H1 (cell line): Measurements from ENCODE around the gene RFT1. TPM values are rescaled to one million over a fixed set of nuclear protein-coding genes. Genes with fewer than 3 reads are reported as not detected.

ENCODE experiments used
- CTCF ChIA-PET: fragments of 300-600 bp; sonication (Branson Sonifier 250); formaldehyde crosslinking; loops from one replicate; lab custom pipeline; 2021; ENCODE audit not compliant: partially characterized antibody; lab: Charles Lee
- POLR2A ChIA-PET: fragments of 300-600 bp; sonication (Branson Sonifier 250); formaldehyde crosslinking; loops from one replicate; lab custom pipeline; 2021; ENCODE audit warnings: inconsistent platforms; ENCODE audit not compliant: partially characterized antibody; lab: Charles Lee
- DNase-seq, 2 experiments: peaks; one replicate each; pipeline versions ENCODE4 v3.0.0 to v3.0.0-alpha.2; 2010 to 2022; ENCODE audit warnings: low spot score in 2 of 2, low read depth in 1 of 2, mixed read lengths in 1 of 2
- FAIRE-seq: peaks from 2 replicates; lab custom pipeline; 2011; peaks lifted over from hg19 to GRCh38; lab: Jason Lieb, UNC
- H2AFZ ChIP-seq: 2 replicates; pipeline ENCODE4 v1.8.1; 2012; ENCODE audit warnings: low read length, inconsistent platforms
- H2AK5ac ChIP-seq: 2 replicates; pipeline ENCODE4 v1.6.1; 2013; ENCODE audit warnings: low read depth, low read length
- H2BK120ac ChIP-seq: replicated peaks from 2 replicates; pipeline ENCODE3; 2013; ENCODE audit warnings: low read depth, low read length, inconsistent platforms
- H2BK12ac ChIP-seq: 2 replicates; pipeline ENCODE4 v1.6.1; 2013; ENCODE audit warnings: low read depth, low read length
- H2BK15ac ChIP-seq: 2 replicates; pipeline ENCODE4 v1.6.1; 2013; ENCODE audit warnings: low read length
- H2BK20ac ChIP-seq: 2 replicates; pipeline ENCODE4 v1.6.1; 2013; ENCODE audit warnings: low read length
- H2BK5ac ChIP-seq: 2 replicates; pipeline ENCODE4 v1.6.1; 2013; ENCODE audit warnings: low read depth, low read length
- H3K14ac ChIP-seq: 2 replicates; pipeline ENCODE4 v1.6.1; 2013; ENCODE audit warnings: inconsistent platforms; ENCODE audit not compliant: insufficient read length
- H3K18ac ChIP-seq: 2 replicates; pipeline ENCODE4 v1.6.1; 2013; ENCODE audit warnings: low read length; ENCODE audit errors: extremely low read depth
- H3K23ac ChIP-seq: 2 replicates; pipeline ENCODE4 v1.6.1; 2013; ENCODE audit warnings: inconsistent platforms; ENCODE audit not compliant: insufficient read length
- H3K23me2 ChIP-seq: 2 replicates; pipeline ENCODE4 v1.6.1; 2013; ENCODE audit warnings: low read depth, low read length
- H3K27ac ChIP-seq: 2 replicates; pipeline ENCODE4 v1.6.1; 2011; ENCODE audit warnings: low read depth, low read length, inconsistent platforms
- H3K27me3 ChIP-seq, 4 experiments: replicated peaks in 1 of 4; 1 replicate in 1 of 4; 2 replicates in 3 of 4; pipeline versions ENCODE4 v1.6.1 to v1.8.1; 2011 to 2013; ENCODE audit warnings: low read length in 3 of 4, mild to moderate bottlenecking in 3 of 4, inconsistent platforms in 2 of 4, mixed read lengths in 2 of 4, moderate library complexity in 1 of 4; ENCODE audit not compliant: control insufficient read depth in 3 of 4, insufficient read depth in 3 of 4; ENCODE audit errors: extremely low read depth in 1 of 4
- H3K36me3 ChIP-seq, 4 experiments: 2 replicates each; pipeline versions ENCODE4 v1.6.1 to v1.8.1; 2011 to 2013; ENCODE audit warnings: mild to moderate bottlenecking in 4 of 4, low read length in 3 of 4, moderate library complexity in 2 of 4, control low read depth in 1 of 4, inconsistent platforms in 1 of 4; ENCODE audit not compliant: insufficient read depth in 4 of 4, control insufficient read depth in 2 of 4
- H3K4ac ChIP-seq: replicated peaks from 2 replicates; pipeline ENCODE3; 2013; ENCODE audit warnings: low read length, low read depth, mixed read lengths, inconsistent platforms; ENCODE audit not compliant: insufficient read length
- H3K4me1 ChIP-seq, 4 experiments: replicated peaks in 1 of 4; 1 replicate in 1 of 4; 2 replicates in 3 of 4; pipeline versions ENCODE4 v1.6.1 to v1.8.1; 2011 to 2013; ENCODE audit warnings: low read length in 3 of 4, inconsistent platforms in 2 of 4, mixed read lengths in 1 of 4; ENCODE audit not compliant: insufficient read depth in 4 of 4, control insufficient read depth in 3 of 4
- H3K4me2 ChIP-seq, 2 experiments: 2 replicates each; pipeline versions ENCODE4 v1.6.1 to v1.8.1; 2011 to 2013; ENCODE audit warnings: low read depth in 2 of 2, low read length in 2 of 2, control low read depth in 1 of 2, inconsistent platforms in 1 of 2, mild to moderate bottlenecking in 1 of 2; ENCODE audit not compliant: insufficient read depth in 1 of 2
- H3K4me3 ChIP-seq, 4 experiments: fragments of 200-600, 300-600 bp in 1 of 4; sonication (generic), shearing (Covaris generic), sonication (Bioruptor Twin) in 1 of 4; 2 replicates each; pipeline versions ENCODE4 v1.5.1 to v1.8.1; 2011 to 2016; ENCODE audit warnings: low read length in 4 of 4, low read depth in 3 of 4, control low read depth in 2 of 4, inconsistent platforms in 2 of 4, mild to moderate bottlenecking in 2 of 4, mixed read lengths in 1 of 4, moderate library complexity in 1 of 4; ENCODE audit not compliant: insufficient read depth in 2 of 4; ENCODE audit errors: extremely low read depth in 1 of 4
- H3K56ac ChIP-seq: replicated peaks from 2 replicates; pipeline ENCODE3; 2013; ENCODE audit warnings: low read depth, mild to moderate bottlenecking, mixed read lengths, low read length, inconsistent platforms; ENCODE audit not compliant: insufficient read length
- H3K79me1 ChIP-seq: 2 replicates; pipeline ENCODE4 v1.6.1; 2013; ENCODE audit warnings: low read depth, low read length, control low read depth
- H3K79me2 ChIP-seq, 2 experiments: 2 replicates each; pipeline versions ENCODE4 v1.6.1 to v1.8.1; 2012 to 2013; ENCODE audit warnings: low read length in 2 of 2, mild to moderate bottlenecking in 2 of 2, inconsistent platforms in 1 of 2; ENCODE audit not compliant: insufficient read depth in 2 of 2, control insufficient read depth in 1 of 2
- H3K9ac ChIP-seq, 4 experiments: replicated peaks in 1 of 4; 1 replicate in 1 of 4; 2 replicates in 3 of 4; pipeline versions ENCODE4 v1.6.1 to v1.8.1; 2011 to 2013; ENCODE audit warnings: low read depth in 3 of 4, low read length in 3 of 4, control low read depth in 2 of 4, mild to moderate bottlenecking in 2 of 4, moderate library complexity in 2 of 4, inconsistent platforms in 1 of 4; ENCODE audit errors: extremely low read depth in 1 of 4
- H3K9me3 ChIP-seq, 2 experiments: 2 replicates each; pipeline versions ENCODE4 v1.6.1 to v1.8.1; 2012 to 2013; ENCODE audit warnings: mild to moderate bottlenecking in 2 of 2, moderate library complexity in 2 of 2, control low read depth in 1 of 2, inconsistent platforms in 1 of 2, low read depth in 1 of 2, low read length in 1 of 2, mixed read lengths in 1 of 2; ENCODE audit not compliant: insufficient read depth in 2 of 2
- H4K20me1 ChIP-seq, 2 experiments: replicated peaks in 1 of 2; 2 replicates each; pipeline versions ENCODE3 to v1.8.1; 2011 to 2013; ENCODE audit warnings: inconsistent platforms in 2 of 2, low read length in 2 of 2, mild to moderate bottlenecking in 1 of 2; ENCODE audit not compliant: insufficient read depth in 2 of 2, control insufficient read depth in 1 of 2
- H4K5ac ChIP-seq: 2 replicates; pipeline ENCODE4 v1.6.1; 2013; ENCODE audit warnings: low read length, low read depth, mixed read lengths, inconsistent platforms; ENCODE audit not compliant: insufficient read length
- H4K8ac ChIP-seq: 2 replicates; pipeline ENCODE4 v1.8.0; 2013; ENCODE audit warnings: mild to moderate bottlenecking, moderate library complexity, low read length, inconsistent platforms; ENCODE audit not compliant: insufficient read depth; ENCODE audit errors: extremely low read depth
- H4K91ac ChIP-seq: replicated peaks from 2 replicates; pipeline ENCODE3; 2013; ENCODE audit warnings: low read length, mixed read lengths, inconsistent platforms; ENCODE audit not compliant: insufficient read length
- ATF2 ChIP-seq: IDR thresholded peaks from 2 replicates; pipeline ENCODE4 v1.6.1; 2012; ENCODE audit warnings: low read length, inconsistent platforms
- CEBPB ChIP-seq: IDR thresholded peaks from 2 replicates; pipeline ENCODE4 v1.6.1; 2012; ENCODE audit warnings: low read depth, low read length
- CHD1 ChIP-seq: IDR thresholded peaks from 2 replicates; pipeline ENCODE4 v1.6.1; 2012; ENCODE audit warnings: low read depth, low read length, improper control_type of control experiment
- RBBP5 ChIP-seq: IDR thresholded peaks from 2 replicates; pipeline ENCODE4 v1.7.1; 2012; ENCODE audit warnings: low read depth, mild to moderate bottlenecking, inconsistent platforms, low read length, moderate library complexity, borderline replicate concordance
- SP4 ChIP-seq: IDR thresholded peaks from 2 replicates; pipeline ENCODE4 v1.6.1; 2012; ENCODE audit warnings: low read length, inconsistent platforms
- TEAD4 ChIP-seq: IDR thresholded peaks from 2 replicates; pipeline ENCODE4 v1.6.1; 2012; ENCODE audit warnings: low read depth, low read length, inconsistent platforms, mixed read lengths
- WGBS, 2 experiments: shearing (Covaris generic) in 1 of 2; methylation state at CpG; one replicate each; pipeline versions ENCODE4 v1.1.6 to v1.1.7; 2013 to 2015; ENCODE audit warnings: low lambda C conversion rate in 2 of 2, mixed read lengths in 2 of 2, inconsistent platforms in 1 of 2, low coverage in 1 of 2, missing lambda C conversion rate in 1 of 2; ENCODE audit not compliant: insufficient replicate concordance in 2 of 2, insufficient coverage in 1 of 2, insufficient read length in 1 of 2; ENCODE audit errors: extremely low coverage in 1 of 2, missing lambda C conversion rate in 1 of 2; 5-methylcytosine and 5-hydroxymethylcytosine counted together
- polyA plus RNA-seq, 7 experiments: library from polyadenylated mRNA; depleted of rRNA in 3 of 7; stranded (reverse) in 5 of 7; unstranded in 2 of 7; fragments of >200 nt in 5 of 7; fragments of 200-250 nt in 2 of 7; gene quantifications; 1 replicate in 5 of 7; 2 replicates in 1 of 7; 4 replicates in 1 of 7; pipeline versions ENCODE4 v1.2.1 to v1.2.3, GENCODE V29; 2011 to 2013; ENCODE audit warnings: missing spikeins in 2 of 7, mixed read lengths in 2 of 7
- total RNA-seq: library from RNA; stranded (reverse); fragmentation: NEBNext Ultra II Directional; extraction: Animal tissue kit (Norgen Biotek cat#: 25700); gene quantifications from 2 replicates; pipeline ENCODE4 v1.2.1, GENCODE V29; 2021

The RFT1 gene
- total and polyA plus RNA-seq, 2 of the 8 experiments (the other 6 are each of a cell fraction or from before 2014, with no cell fraction given): 27.7 to 42.4 TPM

GRCh38 chr3:53166206-53166605 is 36.0 kb upstream of the RFT1 start:
- no peak overlapping the region for H2AK5ac ChIP-seq
- H2BK5ac ChIP-seq: peak overlapping the region; percentile 44; the same call in 1 of the 2 replicates
- DNase-seq (no peak), FAIRE-seq (no peak)
- no peak overlapping the region for H3K4me3 ChIP-seq
- H3K56ac ChIP-seq: no peak overlapping the region
- no peak overlapping the region for H3K27ac ChIP-seq
- POLR2A ChIA-PET: interaction anchor here (7.9 kb wide), 1 partner anchor 8 kb away, joined by 56 read pairs; the partner anchor contains the start of gene PRKCD
- H3K23ac ChIP-seq: no peak overlapping the region
- H4K8ac ChIP-seq: no peak overlapping the region
- peaks cover 3 to 39% (median 25%) of the 10 kb centered on the region in 4 experiments for H3K4me1 ChIP-seq
- no peak overlapping the region for H3K4ac ChIP-seq
- H2BK15ac ChIP-seq: peak overlapping the region; percentile 48; the same call in 1 of the 2 replicates
- no peak overlapping the region for H3K14ac ChIP-seq
- CTCF ChIA-PET: interaction anchor here (1.0 to 4.5 kb wide), 7 partner anchors 17 to 54 kb away, joined by 3 to 31 read pairs (median 4); no protein-coding TSS in a partner anchor
- 84% methylated on average over 4 of the region's 4 CpGs; no CpG with 5 or more reads in 1 of the 2 experiments for WGBS, 2 experiments
- no peak overlapping the region for H3K18ac ChIP-seq
- H3K27me3 ChIP-seq: peaks cover 0 to 3% (median 0%) of the 10 kb centered on the region in 4 experiments; a peak in 3 of 7 replicates
- no peak overlapping the region for H2AFZ ChIP-seq
- H4K20me1 ChIP-seq: peaks cover 7 to 22% of the 10 kb centered on the region in 2 experiments
- no peak overlapping the region for H3K9ac ChIP-seq
- no peak overlapping the region for H2BK12ac ChIP-seq
- H3K23me2 ChIP-seq: peaks cover 11% of the 10 kb centered on the region
- no peaks in the 10 kb centered on the region for H3K9me3 ChIP-seq
- H2BK20ac ChIP-seq: no peak overlapping the region
- no peak overlapping the region for H3K4me2 ChIP-seq
- no peak for TF ChIP-seq RBBP5
- TF ChIP-seq ATF2: no peak
- no peak for TF ChIP-seq CHD1
- TF ChIP-seq CEBPB: no peak
- TF ChIP-seq SP4: no peak
- TF ChIP-seq TEAD4: no peak
- no peaks in the 10 kb centered on the region for H3K36me3 ChIP-seq
- no peak overlapping the region for H4K5ac ChIP-seq
- H3K79me1 ChIP-seq: peaks cover 20% of the 10 kb centered on the region
- peaks cover 0 to 9% of the 10 kb centered on the region in 2 experiments; a peak in 1 of 4 replicates for H3K79me2 ChIP-seq
- no peak overlapping the region for H4K91ac ChIP-seq
- no peak overlapping the region for H2BK120ac ChIP-seq
